ENCODE measurements around the gene DEFB131B.
"Not testable (repeated sequence)": the region's sequence is repeated elsewhere in the genome, so short reads cannot be mapped to it uniquely, and the experiment has no call there.

Gene DEFB131B

DNA sequence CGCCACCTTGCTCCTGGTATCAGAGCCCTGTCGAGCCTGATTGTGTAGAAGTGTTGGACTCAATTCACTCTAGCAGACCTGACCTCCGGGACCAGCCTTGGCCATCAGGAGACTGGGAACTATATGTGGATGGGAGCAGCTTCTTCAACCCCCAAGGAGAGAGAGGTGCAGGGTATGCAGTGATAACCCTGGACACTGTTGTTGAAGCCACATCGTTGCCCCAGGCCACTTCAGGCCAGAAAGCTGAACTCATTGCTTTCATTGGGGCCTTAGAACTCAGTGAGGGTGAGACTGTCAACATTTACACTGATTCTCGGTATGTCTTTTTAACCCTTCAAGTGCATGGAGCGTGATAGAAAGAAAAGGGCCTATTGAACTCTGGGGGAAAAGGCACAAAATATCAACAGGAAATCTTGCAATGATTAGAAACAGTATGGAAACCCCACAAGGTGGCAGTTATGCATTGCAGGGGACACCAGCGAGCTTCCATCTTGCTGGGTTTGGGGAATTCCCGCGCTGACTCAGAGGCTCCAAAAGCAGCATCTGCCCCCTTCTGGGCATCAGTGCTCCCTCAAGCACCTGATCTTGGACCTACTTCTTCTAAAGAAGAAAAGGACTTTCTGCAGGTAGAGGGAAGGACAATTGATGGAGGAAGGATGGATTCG, 33.2 kb downstream of the DEFB131B start:
- peak; percentile 7 to 57 (median 33) for DNase-seq (ENCODE audit: low read depth in 2 of 3, low spot score in 2 of 3)

DNA sequence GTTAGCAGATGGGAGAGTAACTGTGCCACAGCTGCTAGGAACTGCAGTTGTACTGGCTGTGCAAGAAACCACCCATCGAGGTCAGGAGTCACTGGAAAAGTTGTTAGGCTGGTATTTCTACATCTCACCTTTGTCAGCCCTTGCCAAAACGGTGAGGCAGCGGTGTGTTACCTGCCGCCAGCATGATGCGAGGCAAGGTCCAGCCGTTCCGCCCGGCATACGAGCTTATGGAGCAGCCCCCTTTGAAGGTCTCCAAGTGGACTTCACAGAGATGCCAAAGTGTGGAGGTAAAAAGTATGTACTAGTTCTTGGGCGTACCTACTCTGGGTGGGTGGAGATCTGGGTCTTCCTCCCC, 33.7 kb downstream of the DEFB131B start:
- not testable (repeated sequence) for DNase-seq (ENCODE audit: low read depth in 2 of 3, low spot score in 2 of 3)

DNA sequence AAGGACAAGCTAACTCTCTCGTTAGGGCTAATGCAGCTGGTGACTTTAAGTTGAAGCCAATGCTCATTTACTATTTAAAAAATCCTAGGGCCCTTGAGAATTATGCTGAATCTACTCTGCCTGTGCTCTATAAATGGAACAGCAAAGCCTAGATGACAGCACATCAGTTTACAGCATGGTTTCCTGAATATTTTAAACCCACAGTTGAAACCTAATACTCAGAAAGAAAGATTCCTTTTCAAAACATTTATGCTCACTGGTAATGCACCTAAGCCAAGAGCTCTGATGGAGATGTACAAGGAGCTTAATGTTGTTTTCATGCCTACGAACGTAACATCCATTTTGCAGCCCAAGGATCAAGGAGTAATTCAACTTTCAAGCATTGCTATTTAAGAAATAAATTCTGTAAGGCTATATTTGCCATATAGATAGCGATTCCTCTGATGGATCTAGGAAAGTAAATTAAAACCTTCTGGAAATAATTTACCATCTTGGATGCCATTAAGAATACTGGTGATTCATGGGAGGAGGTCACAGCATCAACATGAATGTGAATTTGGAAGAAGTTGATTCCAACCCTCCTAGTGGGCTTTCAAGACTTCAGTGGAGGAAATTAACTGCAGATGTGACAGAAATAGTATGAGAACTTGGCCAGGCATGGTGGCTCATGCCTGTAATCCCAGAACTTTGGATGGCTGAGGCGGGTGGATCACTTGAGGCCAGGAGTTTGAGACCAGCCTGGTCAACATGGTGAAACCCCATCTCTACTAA, 35.7 kb downstream of the DEFB131B start:
- no peak for DNase-seq (ENCODE audit: low read depth in 2 of 3, low spot score in 2 of 3)

DNA sequence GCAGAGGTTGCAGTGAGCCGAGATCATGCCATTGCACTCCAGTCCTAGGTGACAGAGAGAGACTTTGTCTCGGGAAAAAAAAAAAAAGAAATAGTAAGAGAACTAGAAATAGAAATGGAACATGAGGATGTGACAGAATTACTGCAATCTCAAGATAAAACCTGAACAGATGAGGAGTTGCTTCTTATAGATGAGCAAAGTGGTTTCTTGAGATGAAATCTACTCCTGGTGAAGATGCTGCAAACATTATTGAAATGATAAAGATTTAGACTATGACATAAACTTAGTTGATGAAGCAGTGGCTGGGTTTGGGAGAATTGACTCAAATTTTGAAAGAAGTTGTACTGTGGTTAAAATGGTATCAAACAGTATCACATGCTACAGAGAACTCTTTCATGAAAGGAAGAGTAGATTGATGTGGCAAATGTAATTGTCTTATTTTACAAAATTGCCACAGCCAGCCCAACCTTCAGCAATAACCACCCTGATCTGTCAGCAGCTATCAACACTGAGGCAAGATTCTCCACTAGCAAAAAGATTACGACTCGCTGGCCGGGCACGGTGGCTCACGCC, 36.5 kb downstream of the DEFB131B start:
- no peak for DNase-seq (ENCODE audit: low read depth in 2 of 3, low spot score in 2 of 3)

DNA sequence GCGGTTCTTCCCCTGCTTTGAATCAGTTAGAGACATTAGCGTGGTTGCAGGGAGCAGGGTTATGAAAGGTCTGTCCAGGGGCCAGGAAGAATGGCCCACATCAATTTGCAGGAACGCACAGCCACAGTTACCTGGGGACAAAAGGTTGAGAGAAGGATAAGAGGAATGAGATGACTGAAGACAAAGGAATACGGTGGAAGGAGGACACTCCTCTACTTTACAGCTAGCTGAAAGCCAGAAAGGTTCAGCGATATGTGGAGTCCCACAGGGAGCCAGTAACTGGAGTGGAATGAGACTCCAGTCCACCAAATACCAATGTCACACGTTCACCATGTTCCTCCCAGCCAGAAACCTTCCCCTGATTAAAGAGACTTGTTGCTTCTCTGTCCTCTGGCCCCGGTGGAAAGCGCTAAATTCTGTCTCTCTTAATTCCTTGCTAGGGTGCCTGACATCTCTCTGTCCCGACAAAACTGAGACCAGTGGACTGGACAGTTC, 39.4 kb downstream of the DEFB131B start:
- no peak for DNase-seq (ENCODE audit: low read depth in 2 of 3, low spot score in 2 of 3)

DNA sequence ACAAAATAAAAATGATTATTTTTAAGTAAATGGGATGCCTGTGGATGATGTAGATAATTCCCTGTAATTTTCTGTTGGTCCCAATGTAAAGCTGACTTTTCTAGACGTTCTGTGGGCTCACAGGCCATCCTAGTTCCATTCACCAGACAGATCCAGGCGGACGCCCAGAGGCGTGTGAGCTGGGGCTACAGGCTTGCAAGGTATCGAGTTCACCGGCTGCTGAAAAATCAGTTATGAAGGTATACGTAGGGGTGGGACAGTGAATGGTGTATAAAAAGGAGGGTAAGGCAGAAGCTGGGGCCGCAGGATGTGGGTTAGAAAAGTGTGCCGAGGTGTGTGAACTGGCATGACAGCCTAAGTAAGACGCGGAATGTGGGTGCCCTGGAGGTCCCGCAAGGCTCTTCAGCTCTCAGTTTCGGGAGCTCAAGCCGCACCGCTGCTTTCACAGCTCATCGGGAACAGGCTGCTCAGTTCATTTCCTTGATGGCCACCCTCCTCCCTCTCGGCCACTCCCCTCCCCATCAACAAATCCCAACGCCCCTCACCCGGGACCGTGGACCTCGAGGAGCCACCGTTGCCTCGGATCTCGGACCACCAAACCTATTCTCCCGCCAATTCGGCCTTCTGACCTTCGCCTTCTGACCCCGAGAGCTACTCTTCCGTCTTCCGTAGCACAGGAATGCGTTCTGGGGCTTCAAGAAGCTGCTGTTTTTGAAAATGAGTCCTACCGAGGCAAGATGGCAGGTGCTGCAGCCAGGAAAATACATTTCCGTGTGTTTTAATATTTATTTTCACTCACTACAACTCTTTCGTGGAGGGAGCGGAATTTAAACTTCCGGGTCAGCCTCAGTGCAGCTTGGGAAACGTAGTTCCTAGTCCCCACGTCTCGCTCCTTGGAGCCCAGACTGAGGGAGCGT, 49.8 kb downstream of the DEFB131B start, which contains the start of gene XNDC1N:
Gene XNDC1N (minus strand): TSS at position 775 of the 917 bp plus-strand sequence. CDS start 5,241 bp downstream, outside the sequence.
- peak; percentile 44 to 58 (median 54) for DNase-seq (ENCODE audit: low read depth in 2 of 3, low spot score in 2 of 3)

DNA sequence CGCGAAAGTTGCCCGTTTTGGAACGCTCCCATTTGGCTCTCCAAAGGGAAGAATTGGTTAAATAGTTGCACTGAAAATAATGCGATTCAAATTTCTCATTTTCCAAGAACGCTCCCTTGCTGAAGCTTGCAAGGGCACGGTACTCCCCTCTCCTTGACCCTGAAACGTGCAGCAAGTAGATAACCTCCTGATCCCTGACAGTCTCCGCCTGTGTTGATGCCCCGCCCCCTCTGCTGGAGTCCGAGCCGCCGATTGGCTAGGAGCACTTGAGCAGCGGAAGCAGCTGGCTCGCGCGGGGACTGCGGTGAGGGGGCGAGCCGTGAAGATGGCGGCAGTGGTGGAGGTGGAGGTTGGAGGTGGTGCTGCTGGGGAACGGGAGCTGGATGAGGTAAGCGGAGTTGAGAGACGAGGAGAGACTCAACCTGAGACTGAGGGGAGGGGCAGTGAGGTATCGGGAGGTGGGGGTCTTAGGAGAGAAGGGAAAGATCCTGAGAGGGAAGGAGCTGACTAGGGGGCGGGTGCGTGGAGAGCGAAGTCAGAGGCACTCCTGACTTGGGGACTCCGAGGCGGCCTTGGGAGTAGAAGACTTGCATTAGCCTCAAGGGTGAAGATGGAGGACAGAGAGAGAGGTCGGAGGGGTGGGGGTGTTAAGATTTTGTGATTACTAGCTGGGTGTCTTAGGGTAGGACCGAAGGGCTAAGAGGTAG, 50.6 kb downstream of the DEFB131B start, which contains the start of gene RNF121:
Gene RNF121 (plus strand): TSS at position 310 of the 707 bp plus-strand sequence. CDS start 16 bp downstream, at position 326.
- peak; percentile 90 to 94 (median 91) for DNase-seq (ENCODE audit: low read depth in 2 of 3, low spot score in 2 of 3)

DNA sequence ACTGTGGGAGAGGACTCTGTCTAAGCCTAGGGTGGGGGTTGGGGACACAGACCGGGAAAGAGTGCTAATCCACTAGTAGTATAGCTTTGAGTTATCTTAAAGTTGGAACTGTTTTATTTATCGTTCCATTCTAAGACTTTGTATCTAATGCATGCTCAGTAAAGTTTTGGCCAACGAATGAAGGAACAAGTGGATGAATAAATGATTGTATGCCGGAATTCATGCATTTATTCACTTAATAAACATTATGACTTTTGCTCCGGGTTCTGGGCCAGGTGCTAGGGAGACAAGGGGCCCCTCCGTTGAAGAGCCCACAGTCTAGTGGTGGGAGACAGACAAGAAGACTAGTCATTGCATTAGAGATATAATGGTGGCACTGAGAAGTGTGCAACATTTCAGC, 51.2 kb downstream of the DEFB131B start:
- DNase-seq (ENCODE audit: low read depth in 2 of 3, low spot score in 2 of 3), result no peak

DNA sequence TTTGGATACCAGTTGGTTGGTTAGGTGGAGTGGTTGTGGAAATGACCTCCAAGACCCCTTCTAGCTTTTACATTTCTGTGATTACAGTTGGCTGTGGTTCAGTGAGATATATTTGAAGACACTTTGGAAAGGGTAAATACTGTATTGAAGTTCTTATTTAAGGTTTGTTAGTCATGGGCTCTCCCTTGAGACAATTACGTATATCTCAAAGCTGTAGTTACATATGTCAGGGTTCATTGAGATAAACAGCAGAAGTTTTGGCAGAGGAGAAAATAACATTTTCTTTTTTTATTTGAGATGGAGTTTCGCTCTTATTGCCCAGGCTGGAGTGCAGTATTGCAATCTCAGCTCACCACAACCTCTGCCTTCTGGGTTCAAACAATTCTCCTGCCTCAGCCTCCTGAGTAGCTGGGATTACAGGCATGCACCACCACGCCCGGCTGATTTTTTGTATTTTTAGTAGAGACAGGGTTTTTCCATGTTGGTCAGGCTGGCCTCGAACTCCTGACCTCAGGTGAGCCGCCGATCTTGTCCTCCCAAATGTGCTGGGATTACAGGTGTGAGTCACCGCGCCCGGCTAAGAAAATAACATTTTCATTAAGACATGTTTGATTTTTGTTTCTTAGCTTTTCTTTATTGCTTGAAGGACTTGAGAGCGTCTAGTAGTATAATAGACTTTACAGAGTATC, 52.4 kb downstream of the DEFB131B start:
- DNase-seq (ENCODE audit: low read depth in 2 of 3, low spot score in 2 of 3), result no peak

DNA sequence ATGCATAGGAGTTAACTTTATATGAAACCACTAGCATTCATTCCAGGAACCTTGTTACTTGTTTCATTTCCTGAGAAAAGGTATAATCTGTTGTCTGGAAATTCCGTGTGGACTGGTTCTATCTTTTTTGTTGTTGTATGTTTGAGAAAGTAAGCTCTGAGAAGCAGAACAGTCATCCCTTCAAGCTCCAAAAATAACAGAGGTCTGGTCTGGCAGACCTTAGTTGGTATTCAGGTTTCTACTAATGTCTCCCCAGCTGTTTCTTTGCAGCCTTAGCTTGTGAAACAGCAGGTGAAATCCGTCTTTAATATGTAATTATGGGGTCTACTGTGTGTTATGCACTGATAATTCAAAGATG, 53.0 kb downstream of the DEFB131B start:
- DNase-seq (ENCODE audit: low read depth in 2 of 3, low spot score in 2 of 3), result no peak

DNA sequence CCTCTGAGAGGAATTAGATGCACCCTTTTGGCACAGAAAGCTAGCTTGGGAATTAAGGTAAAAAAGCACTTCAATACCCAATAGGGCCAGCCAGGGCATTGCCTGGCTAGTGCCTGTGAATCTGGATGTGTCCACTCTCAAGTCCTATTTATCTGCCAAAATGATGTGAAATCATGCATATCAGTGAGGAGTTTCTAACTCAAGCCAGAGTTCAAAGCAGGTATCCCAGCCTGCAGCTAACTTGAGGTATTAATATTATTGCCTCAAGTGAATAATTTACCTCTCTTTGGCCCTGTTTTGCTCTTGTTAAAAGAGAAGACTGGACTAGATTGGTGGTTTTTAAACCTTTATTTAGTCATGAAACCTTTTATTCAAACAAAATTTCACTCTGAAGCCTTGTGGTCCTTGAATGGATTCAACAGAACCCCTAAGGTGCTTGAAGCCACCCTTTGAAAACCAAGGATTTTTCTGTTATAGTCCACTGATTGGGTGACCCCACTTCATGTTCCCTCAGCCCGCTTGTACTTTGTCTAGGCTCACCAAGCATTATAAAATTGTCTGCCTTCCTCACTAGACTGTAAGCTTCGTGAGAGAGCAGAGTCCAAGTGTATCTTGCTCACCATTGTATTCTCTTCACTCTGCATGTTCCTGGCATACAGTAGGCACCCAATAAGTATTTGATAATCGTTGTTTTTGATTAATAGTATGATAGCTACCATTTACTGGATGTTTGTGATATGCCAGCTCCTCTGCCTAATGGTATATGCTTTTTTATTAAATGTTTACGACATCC, 55.1 kb downstream of the DEFB131B start:
- DNase-seq (ENCODE audit: low read depth in 2 of 3, low spot score in 2 of 3), result no peak
